ENCODE results near the gene PRPF8.

Gene PRPF8

GRCh38 chr17:1645207-1646171 is 39.2 kb downstream of the PRPF8 start, which contains the start of gene SCARF1:
SCARF1 (minus strand) TSS chr17:1645732; CDS start chr17:1645697, 35 bp downstream.
- Histone ChIP-seq H3K27ac (peak within 1 kb of the TSS; percentile 22 to 82), H3K4me3 (peak within 1 kb of the TSS; percentile 78)
- TF ChIP-seq, protein P1, sequence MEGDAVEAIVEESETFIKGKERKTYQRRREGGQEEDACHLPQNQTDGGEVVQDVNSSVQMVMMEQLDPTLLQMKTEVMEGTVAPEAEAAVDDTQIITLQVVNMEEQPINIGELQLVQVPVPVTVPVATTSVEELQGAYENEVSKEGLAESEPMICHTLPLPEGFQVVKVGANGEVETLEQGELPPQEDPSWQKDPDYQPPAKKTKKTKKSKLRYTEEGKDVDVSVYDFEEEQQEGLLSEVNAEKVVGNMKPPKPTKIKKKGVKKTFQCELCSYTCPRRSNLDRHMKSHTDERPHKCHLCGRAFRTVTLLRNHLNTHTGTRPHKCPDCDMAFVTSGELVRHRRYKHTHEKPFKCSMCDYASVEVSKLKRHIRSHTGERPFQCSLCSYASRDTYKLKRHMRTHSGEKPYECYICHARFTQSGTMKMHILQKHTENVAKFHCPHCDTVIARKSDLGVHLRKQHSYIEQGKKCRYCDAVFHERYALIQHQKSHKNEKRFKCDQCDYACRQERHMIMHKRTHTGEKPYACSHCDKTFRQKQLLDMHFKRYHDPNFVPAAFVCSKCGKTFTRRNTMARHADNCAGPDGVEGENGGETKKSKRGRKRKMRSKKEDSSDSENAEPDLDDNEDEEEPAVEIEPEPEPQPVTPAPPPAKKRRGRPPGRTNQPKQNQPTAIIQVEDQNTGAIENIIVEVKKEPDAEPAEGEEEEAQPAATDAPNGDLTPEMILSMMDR (IDR thresholded peaks at IDR 0.05) = no peak
- DNase-seq (ENCODE audit: low spot score) = no peak

- TF ChIP-seq, protein P1 (IDR thresholded peaks at IDR 0.05) = no peak
Observed at GRCh38 chr17:1644493-1645206, 40.0 kb downstream of the PRPF8 start.

GRCh38 chr17:1643999-1644492 is 40.6 kb downstream of the PRPF8 start:
- peak overlapping the region; percentile 78 for H3K4me3 ChIP-seq
- no peak for DNase-seq (ENCODE audit: low spot score)
- H3K27ac ChIP-seq = peak overlapping the region; percentile 1 to 82
- TF ChIP-seq, protein P1 (IDR thresholded peaks at IDR 0.05) = no peak

More at GRCh38 chr17:1644493-1645206, 40.0 kb downstream of the PRPF8 start:
- Histone ChIP-seq H3K27ac (peak overlapping the region; percentile 1 to 82), H3K4me3 (peak overlapping the region; percentile 78)
- DNase-seq (ENCODE audit: low spot score) = no peak

DNA sequence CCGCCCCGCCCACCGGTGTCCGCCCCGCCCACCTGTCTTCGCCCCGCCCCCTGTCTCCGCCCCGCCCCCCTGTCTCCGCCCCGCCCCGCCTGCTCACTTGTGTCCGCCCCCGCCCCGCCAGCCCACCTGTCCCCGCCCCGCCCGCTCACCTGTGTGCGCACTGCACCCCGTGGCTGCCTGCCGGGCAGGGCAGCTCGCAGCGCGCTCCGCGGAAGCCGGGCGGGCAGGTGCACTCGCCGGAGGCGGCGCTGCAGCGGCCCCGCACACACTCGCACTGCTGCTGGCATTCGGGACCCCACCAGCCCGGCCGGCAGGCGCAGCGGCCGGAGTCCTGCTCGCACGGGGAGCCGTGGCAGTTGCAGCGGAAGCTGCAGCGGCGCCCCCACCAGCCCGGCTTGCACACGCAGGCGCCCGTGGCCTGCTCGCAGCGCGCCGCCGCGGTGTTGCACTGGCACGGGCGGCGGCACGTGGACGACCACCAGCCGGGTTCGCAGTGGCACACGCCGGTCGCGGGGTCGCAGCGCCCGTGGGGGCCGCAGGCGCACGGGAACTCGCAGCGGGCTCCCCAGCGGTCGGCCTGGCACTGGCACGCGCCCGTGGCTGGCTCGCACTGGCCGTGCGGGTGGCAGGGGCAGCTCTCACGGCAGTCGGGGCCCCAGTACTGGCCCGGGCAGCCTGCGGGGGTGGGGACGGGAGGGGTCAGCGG is 41.2 kb downstream of the PRPF8 start:
- TF ChIP-seq, protein P1 (IDR thresholded peaks at IDR 0.05) = no peak
- DNase-seq (ENCODE audit: low spot score) = no peak
- Histone ChIP-seq H3K4me3 (peak overlapping the region; percentile 78), H3K27ac (peak overlapping the region; percentile 1 to 82)

GRCh38 chr17:1641065-1641403 is 43.6 kb downstream of the PRPF8 start:
- H3K4me3 ChIP-seq = no peak overlapping the region
- no peak overlapping the region for H3K27ac ChIP-seq
- no peak for DNase-seq (ENCODE audit: low spot score)
- TF ChIP-seq, protein P1 (IDR thresholded peaks at IDR 0.05) = no peak

DNA sequence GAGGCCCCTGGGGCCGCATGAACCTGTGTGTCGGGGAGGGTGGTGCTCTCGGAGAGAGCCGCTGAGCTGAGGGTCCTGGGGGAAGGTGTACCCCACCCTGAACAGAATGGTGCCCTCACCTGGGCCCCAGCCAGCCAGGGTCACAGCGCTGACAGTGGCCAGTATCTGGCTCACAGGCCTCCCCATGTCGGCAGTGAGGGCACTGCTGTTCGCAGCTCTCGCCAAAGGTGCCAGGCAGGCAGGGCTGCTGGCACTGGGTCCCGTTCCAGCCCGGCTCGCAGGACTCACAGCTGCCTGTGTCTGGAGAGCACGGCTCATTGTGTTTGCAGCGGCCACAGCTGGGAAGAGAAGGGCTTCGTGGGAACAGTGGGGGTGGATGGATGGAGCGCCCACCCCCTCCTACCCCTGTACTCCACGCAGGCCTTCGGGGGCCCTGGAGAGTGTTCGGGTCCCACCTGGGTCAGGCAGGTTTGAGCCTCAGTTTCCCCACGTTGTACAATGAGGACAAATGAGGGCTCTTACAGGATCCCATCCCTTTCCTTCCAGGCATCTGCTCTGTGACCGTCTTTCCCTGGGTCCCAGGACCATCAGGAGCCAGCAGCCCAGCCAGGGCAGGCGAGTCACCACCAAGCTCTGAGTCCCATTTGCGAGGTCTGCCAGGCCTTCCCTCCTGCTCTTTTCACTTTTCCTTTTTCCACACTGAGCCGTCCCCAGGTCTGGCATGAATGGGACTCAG is 44.2 kb downstream of the PRPF8 start:
- H3K27ac ChIP-seq = no peak overlapping the region
- TF ChIP-seq, protein P1 (IDR thresholded peaks at IDR 0.05) = no peak
- DNase-seq (ENCODE audit: low spot score) = no peak
- H3K4me3 ChIP-seq = no peak overlapping the region

All from coronary artery (tissue), 2 donors.